GM18517 (cell line): ENCODE data around the gene HAPLN2.
"Not testable (repeated sequence)": the region's sequence is repeated elsewhere in the genome, so short reads cannot be mapped to it uniquely, and the experiment has no call there.

Experiments
- ATAC-seq: cut with Tn5 transposase; IDR thresholded peaks from one replicate; pipeline ENCODE4 v1.9.1; 2021; ENCODE audit warnings: mild to moderate bottlenecking, moderate library complexity; ENCODE audit not compliant: unreplicated experiment

The HAPLN2 gene

GRCh38 chr1:156616463-156616862, 2.8 kb upstream of the HAPLN2 start:
- ATAC-seq = no peak

GRCh38 chr1:156619582-156619955, 354 bp downstream of the HAPLN2 start:
- ATAC-seq = no peak

DNA sequence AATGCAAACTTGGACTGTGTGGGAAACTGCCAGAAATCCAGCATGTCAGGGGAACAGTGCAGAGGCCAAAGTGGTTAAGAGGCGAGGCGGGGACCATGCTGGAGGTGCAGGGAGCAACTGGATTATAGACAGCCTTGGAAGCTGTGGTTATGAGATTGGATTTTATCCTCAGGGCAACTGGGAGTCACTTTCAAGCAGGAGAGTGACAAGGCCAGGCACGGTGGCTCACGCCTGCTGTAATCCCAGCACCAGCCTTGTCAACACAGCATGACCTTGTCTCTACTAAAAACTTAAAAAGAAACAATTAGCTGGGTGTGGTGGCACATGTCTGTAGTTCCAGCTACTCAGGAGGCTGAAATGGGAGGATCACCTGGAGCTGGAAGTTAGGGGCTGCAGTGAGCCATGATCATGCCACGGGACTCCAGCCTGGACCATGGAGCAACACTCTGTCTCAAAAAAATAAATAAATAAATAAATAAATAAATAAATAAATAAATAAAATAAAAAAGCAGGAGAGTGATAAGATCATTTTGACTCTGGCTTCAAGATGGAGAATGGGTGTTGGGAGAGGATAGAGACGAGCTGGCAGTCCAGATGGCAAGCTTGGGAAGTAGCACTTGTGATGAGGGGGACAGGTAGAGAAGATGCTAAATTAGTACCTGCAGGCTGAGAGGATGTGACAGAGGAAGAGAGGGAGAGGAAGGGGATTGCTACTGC, 3.5 kb downstream of the HAPLN2 start:
- ATAC-seq = no peak

GRCh38 chr1:156623946-156624813, 5.0 kb downstream of the HAPLN2 start:
- no peak for ATAC-seq

GRCh38 chr1:156624814-156625435, 5.7 kb downstream of the HAPLN2 start:
- ATAC-seq = no peak

- no peak for ATAC-seq
Measured at GRCh38 chr1:156625436-156626078, 6.3 kb downstream of the HAPLN2 start.

- ATAC-seq = no peak
Measured at GRCh38 chr1:156626079-156626438, 6.8 kb downstream of the HAPLN2 start.

DNA sequence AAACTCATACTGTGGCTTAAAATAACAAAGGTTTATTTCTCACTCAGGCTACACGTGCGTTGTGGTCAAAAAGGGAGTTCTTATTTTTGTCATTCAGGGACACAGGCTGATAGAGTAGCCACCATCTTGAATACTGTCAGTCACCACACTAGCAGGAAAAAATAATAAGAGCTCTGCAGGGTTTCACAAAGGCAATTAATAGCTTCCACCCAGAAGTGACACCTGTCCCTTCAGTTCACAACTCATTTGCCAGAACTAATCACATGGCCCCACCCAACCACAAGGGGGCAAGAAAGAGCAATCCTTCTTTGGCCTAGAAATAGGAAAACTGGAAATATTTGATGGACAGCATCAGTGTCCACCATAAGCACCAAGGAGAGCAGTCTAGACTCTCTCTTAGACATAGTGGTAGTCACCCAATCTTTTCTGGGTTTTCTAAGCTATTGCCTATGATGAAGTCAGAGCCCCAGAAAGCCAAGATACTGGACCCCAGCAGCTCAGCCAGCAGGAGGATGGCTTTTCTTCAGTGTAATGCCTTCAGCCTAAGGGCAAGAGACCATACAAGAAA, 8.2 kb downstream of the HAPLN2 start:
- ATAC-seq = no peak

GRCh38 chr1:156629823-156630449, 10.7 kb downstream of the HAPLN2 start:
- ATAC-seq = no peak

- not testable (repeated sequence) for ATAC-seq
Measured at GRCh38 chr1:156631152-156631551, 11.9 kb downstream of the HAPLN2 start.

DNA sequence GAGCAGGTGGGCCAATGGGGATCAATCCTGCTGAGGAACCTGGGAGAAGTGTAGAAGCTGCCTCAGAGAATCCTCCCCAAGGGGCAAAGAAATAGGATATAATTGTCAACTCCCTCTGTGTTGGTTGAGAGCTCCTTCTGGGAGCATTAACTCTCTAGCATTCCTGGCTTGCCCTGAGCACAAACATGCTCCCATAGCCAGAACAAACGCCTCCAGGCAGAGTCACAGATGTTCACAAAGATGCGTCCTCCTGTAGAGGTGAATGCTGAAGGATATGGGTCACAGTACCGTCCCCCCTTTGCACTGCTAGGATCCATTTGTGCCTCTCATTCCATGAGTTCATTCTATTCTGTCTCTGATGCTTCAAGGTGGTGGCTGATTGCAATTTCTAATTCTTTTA, 13.1 kb downstream of the HAPLN2 start:
- no peak for ATAC-seq

DNA sequence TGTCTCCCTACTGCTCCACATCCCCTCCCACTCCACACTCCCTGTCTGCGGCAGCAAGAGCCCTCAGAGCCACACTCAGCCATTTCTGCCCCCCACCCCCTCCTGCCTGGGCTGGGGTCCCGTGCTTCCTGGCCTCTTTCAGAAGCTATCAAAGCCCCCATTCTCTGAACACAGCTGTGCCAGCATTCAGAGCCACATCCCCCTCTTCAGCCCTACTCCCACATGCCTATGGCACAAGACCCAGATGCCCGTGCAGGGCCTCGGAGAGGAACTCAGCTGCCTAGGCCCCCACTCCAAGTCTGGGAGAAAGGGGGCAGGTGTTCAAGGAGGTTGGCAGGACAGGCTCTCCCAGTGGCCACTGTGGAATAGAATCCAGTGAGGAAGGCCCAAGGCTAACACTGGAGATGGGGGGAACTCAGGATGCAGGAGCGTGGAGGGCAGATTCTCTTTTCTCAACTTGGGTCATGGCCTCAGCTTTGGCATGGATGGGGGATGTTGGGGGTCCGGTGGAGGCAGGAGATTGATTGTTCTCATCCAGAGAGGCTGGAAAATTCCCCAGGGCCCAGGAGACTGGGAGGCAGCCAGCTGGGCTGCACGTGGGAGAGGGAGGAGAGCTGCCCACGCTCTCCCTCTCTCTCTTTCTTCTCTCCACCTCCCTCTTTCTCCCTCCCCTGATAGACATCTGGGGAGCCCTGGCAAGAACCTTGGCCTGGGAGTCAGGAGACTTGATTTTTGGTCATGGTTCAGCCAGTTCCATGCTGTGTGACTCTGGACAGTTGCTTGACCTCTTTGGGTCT, 19.2 kb downstream of the HAPLN2 start:
- ATAC-seq = no peak

GRCh38 chr1:156639601-156640101, 20.4 kb downstream of the HAPLN2 start:
- ATAC-seq = no peak

- no peak for ATAC-seq
Measured at GRCh38 chr1:156640842-156641706, 21.9 kb downstream of the HAPLN2 start.

DNA sequence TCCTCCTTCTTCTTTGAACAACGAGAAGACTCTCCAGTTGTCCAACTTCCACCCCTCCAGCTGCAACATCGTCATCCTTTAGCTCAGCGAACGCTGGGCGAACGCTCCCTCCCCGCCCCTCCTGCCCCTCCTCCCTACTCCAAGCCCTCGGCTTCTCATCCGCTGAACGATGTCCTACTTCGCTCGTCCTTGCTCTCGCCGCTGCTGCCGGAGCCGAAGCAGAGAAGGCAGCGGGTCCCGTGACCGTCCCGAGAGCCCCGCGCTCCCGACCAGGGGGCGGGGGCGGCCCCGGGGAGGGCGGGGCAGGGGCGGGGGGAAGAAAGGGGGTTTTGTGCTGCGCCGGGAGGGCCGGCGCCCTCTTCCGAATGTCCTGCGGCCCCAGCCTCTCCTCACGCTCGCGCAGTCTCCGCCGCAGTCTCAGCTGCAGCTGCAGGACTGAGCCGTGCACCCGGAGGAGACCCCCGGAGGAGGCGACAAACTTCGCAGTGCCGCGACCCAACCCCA, 22.6 kb downstream of the HAPLN2 start, which contains the start of gene BCAN:
Gene BCAN, plus strand, starts transcription at position 357 of the 504 bp plus-strand sequence. CDS start 3,938 bp downstream, outside the sequence.
- no peak for ATAC-seq

GRCh38 chr1:156642265-156643048, 23.2 kb downstream of the HAPLN2 start:
- no peak for ATAC-seq

- no peak for ATAC-seq
Measured at GRCh38 chr1:156643049-156643777, 24.0 kb downstream of the HAPLN2 start.
